Measurements from ENCODE around the gene BARHL2. TPM values are rescaled to one million over a fixed set of nuclear protein-coding genes. Genes with fewer than 3 reads are reported as not detected.

The BARHL2 gene
- total RNA-seq = not detected
- total RNA-seq (2013) = not detected
- total RNA-seq = 0 to 0.08 (median 0) reads per million in 29 experiments

GRCh38 chr1:90716552-90717355, at the start of gene BARHL2:
TSS of gene BARHL2 (minus strand) at chr1:90717302. CDS start at chr1:90717195, 107 bp downstream.
- peaks cover 0 to 32% of the 10 kb centered on the region in 2 experiments for H3K4me1 ChIP-seq (ENCODE audit: control insufficient read depth in 1 of 2, extremely low read depth in 1 of 2, insufficient read depth in 2 of 2, low read length in 2 of 2)
- WGBS (ENCODE audit: insufficient coverage) = 15% methylated on average over 46 of the region's 58 CpGs
- H3K36me3 ChIP-seq (ENCODE audit: control insufficient read depth in 2 of 2, extremely low read depth in 1 of 2, insufficient read depth in 1 of 2, low read length in 1 of 2) = no peaks in the 10 kb centered on the region
- Mint-ChIP-seq H3K4me1 (peaks cover 28 to 48% (median 30%) of the 10 kb centered on the region in 3 donors), H3K9me3 (peaks cover 6 to 15% (median 11%) of the 10 kb centered on the region in 3 donors), H3K4me3 (peak within 1 kb of the TSS; percentile 54 to 79 (median 56)), H3K27me3 (peaks cover 70 to 86% of the 10 kb centered on the region in 2 donors), H3K36me3 (peaks cover 3% of the 10 kb centered on the region), H3K27ac (peak within 1 kb of the TSS in 1 of 2 donors; percentile 67)
- ATAC-seq (replicated peaks in 1 of 4) = no peak
- H3K27ac ChIP-seq (ENCODE audit: low read length) = no peak within 1 kb of the TSS
- CTCF ChIA-PET = no interaction called here
- peaks cover 16 to 77% of the 10 kb centered on the region in 2 experiments for H3K27me3 ChIP-seq (replicated peaks in 1 of 2; ENCODE audit: control insufficient read depth in 2 of 2, extremely low read depth in 1 of 2, insufficient read depth in 2 of 2, low read length in 1 of 2)
- H3K9me3 ChIP-seq = no peaks in the 10 kb centered on the region
- POLR2A ChIA-PET = no interaction called here
- H3K4me3 ChIP-seq (ENCODE audit: control insufficient read depth in 1 of 2, extremely low read depth in 1 of 2, low read length in 1 of 2) = peak within 1 kb of the TSS in 1 of 2 donors; percentile 66
- no peak for DNase-seq

GRCh38 chr1:90763930-90764329, 46.8 kb upstream of the BARHL2 start:
- H3K27me3 Mint-ChIP-seq = peaks cover 41 to 45% of the 10 kb centered on the region in 2 donors
- H3K27me3 ChIP-seq (replicated peaks in 1 of 2; ENCODE audit: control insufficient read depth in 2 of 2, extremely low read depth in 1 of 2, insufficient read depth in 2 of 2, low read length in 1 of 2) = peaks cover 0 to 14% of the 10 kb centered on the region in 2 experiments
- H3K27ac Mint-ChIP-seq = no peak overlapping the region

GRCh38 chr1:90763506-90763905, 46.4 kb upstream of the BARHL2 start:
- Mint-ChIP-seq H3K4me3 (no peak overlapping the region), H3K27ac (no peak overlapping the region), H3K4me1 (no peaks in the 10 kb centered on the region), H3K36me3 (no peaks in the 10 kb centered on the region), H3K27me3 (peaks cover 41 to 46% of the 10 kb centered on the region in 2 donors), H3K9me3 (peaks cover 0 to 3% (median 0%) of the 10 kb centered on the region in 3 donors)
- Histone ChIP-seq H3K4me3 (ENCODE audit: control insufficient read depth in 1 of 2, extremely low read depth in 1 of 2, low read length in 1 of 2) (no peak overlapping the region), H3K9me3 (no peaks in the 10 kb centered on the region), H3K36me3 (ENCODE audit: control insufficient read depth in 2 of 2, extremely low read depth in 1 of 2, insufficient read depth in 1 of 2, low read length in 1 of 2) (no peaks in the 10 kb centered on the region), H3K27ac (ENCODE audit: low read length) (no peak overlapping the region), H3K27me3 (replicated peaks in 1 of 2; ENCODE audit: control insufficient read depth in 2 of 2, extremely low read depth in 1 of 2, insufficient read depth in 2 of 2, low read length in 1 of 2) (peaks cover 0 to 16% of the 10 kb centered on the region in 2 experiments), H3K4me1 (ENCODE audit: control insufficient read depth in 1 of 2, extremely low read depth in 1 of 2, insufficient read depth in 2 of 2, low read length in 2 of 2) (no peaks in the 10 kb centered on the region)
- WGBS (ENCODE audit: insufficient coverage) = no CpG with 5 or more reads among the region's 3 CpGs
- POLR2A ChIA-PET = no interaction called here
- CTCF ChIA-PET = no interaction called here
- no peak for DNase-seq
- no peak for ATAC-seq (replicated peaks in 1 of 4)

More at GRCh38 chr1:90763930-90764329, 46.8 kb upstream of the BARHL2 start:
- no peak for ATAC-seq (replicated peaks in 1 of 4)
- Mint-ChIP-seq H3K4me1 (no peaks in the 10 kb centered on the region), H3K9me3 (peaks cover 0 to 3% (median 0%) of the 10 kb centered on the region in 3 donors), H3K36me3 (no peaks in the 10 kb centered on the region), H3K4me3 (no peak overlapping the region)
- Histone ChIP-seq H3K27ac (ENCODE audit: low read length) (no peak overlapping the region), H3K36me3 (ENCODE audit: control insufficient read depth in 2 of 2, extremely low read depth in 1 of 2, insufficient read depth in 1 of 2, low read length in 1 of 2) (no peaks in the 10 kb centered on the region), H3K9me3 (no peaks in the 10 kb centered on the region), H3K4me1 (ENCODE audit: control insufficient read depth in 1 of 2, extremely low read depth in 1 of 2, insufficient read depth in 2 of 2, low read length in 2 of 2) (no peaks in the 10 kb centered on the region), H3K4me3 (ENCODE audit: control insufficient read depth in 1 of 2, extremely low read depth in 1 of 2, low read length in 1 of 2) (no peak overlapping the region)
- ChIA-PET CTCF (no interaction called here), POLR2A (interaction anchor here in 1 of 2 donors (0.5 kb wide), 1 partner anchor 11 kb away, joined by 3 read pairs; no protein-coding TSS in a partner anchor)
- WGBS (ENCODE audit: insufficient coverage) = 84% methylated on average over 5 of the region's 6 CpGs
- no peak for DNase-seq

GRCh38 chr1:90761781-90762589, 44.9 kb upstream of the BARHL2 start:
- Mint-ChIP-seq H3K4me1 (no peaks in the 10 kb centered on the region), H3K27me3 (peaks cover 37 to 41% of the 10 kb centered on the region in 2 donors), H3K9me3 (peaks cover 0 to 3% (median 0%) of the 10 kb centered on the region in 3 donors), H3K27ac (no peak overlapping the region), H3K4me3 (no peak overlapping the region), H3K36me3 (no peaks in the 10 kb centered on the region)
- DNase-seq (no peak), ATAC-seq (replicated peaks in 1 of 4) (no peak)
- H3K4me3 ChIP-seq (ENCODE audit: control insufficient read depth in 1 of 2, extremely low read depth in 1 of 2, low read length in 1 of 2) = no peak overlapping the region
- POLR2A ChIA-PET = no interaction called here
- no peaks in the 10 kb centered on the region for H3K4me1 ChIP-seq (ENCODE audit: control insufficient read depth in 1 of 2, extremely low read depth in 1 of 2, insufficient read depth in 2 of 2, low read length in 2 of 2)
- H3K36me3 ChIP-seq (ENCODE audit: control insufficient read depth in 2 of 2, extremely low read depth in 1 of 2, insufficient read depth in 1 of 2, low read length in 1 of 2) = no peaks in the 10 kb centered on the region
- peaks cover 0 to 18% of the 10 kb centered on the region in 2 experiments for H3K27me3 ChIP-seq (replicated peaks in 1 of 2; ENCODE audit: control insufficient read depth in 2 of 2, extremely low read depth in 1 of 2, insufficient read depth in 2 of 2, low read length in 1 of 2)
- no peak overlapping the region for H3K27ac ChIP-seq (ENCODE audit: low read length)
- CTCF ChIA-PET = no interaction called here
- no peaks in the 10 kb centered on the region for H3K9me3 ChIP-seq
- 70% methylated on average over 6 of the region's 12 CpGs for WGBS (ENCODE audit: insufficient coverage)

GRCh38 chr1:90761156-90761555, 44.1 kb upstream of the BARHL2 start:
- Histone ChIP-seq H3K9me3 (no peaks in the 10 kb centered on the region), H3K4me1 (ENCODE audit: control insufficient read depth in 1 of 2, extremely low read depth in 1 of 2, insufficient read depth in 2 of 2, low read length in 2 of 2) (no peaks in the 10 kb centered on the region), H3K36me3 (ENCODE audit: control insufficient read depth in 2 of 2, extremely low read depth in 1 of 2, insufficient read depth in 1 of 2, low read length in 1 of 2) (no peaks in the 10 kb centered on the region), H3K27me3 (replicated peaks in 1 of 2; ENCODE audit: control insufficient read depth in 2 of 2, extremely low read depth in 1 of 2, insufficient read depth in 2 of 2, low read length in 1 of 2) (peaks cover 0 to 18% of the 10 kb centered on the region in 2 experiments), H3K27ac (ENCODE audit: low read length) (no peak overlapping the region), H3K4me3 (ENCODE audit: control insufficient read depth in 1 of 2, extremely low read depth in 1 of 2, low read length in 1 of 2) (no peak overlapping the region)
- CTCF ChIA-PET = no interaction called here
- no peak for DNase-seq
- Mint-ChIP-seq H3K9me3 (peaks cover 0 to 3% (median 0%) of the 10 kb centered on the region in 3 donors), H3K4me3 (no peak overlapping the region), H3K36me3 (no peaks in the 10 kb centered on the region), H3K4me1 (no peaks in the 10 kb centered on the region), H3K27ac (no peak overlapping the region), H3K27me3 (peaks cover 40 to 44% of the 10 kb centered on the region in 2 donors)
- no peak for ATAC-seq (replicated peaks in 1 of 4)
- 71% methylated on average over 7 of the region's 7 CpGs for WGBS (ENCODE audit: insufficient coverage)
- POLR2A ChIA-PET = no interaction called here

- Histone ChIP-seq H3K27me3 (replicated peaks in 1 of 2; ENCODE audit: control insufficient read depth in 2 of 2, extremely low read depth in 1 of 2, insufficient read depth in 2 of 2, low read length in 1 of 2) (peaks cover 5 to 6% of the 10 kb centered on the region in 2 experiments), H3K4me1 (ENCODE audit: control insufficient read depth in 1 of 2, extremely low read depth in 1 of 2, insufficient read depth in 2 of 2, low read length in 2 of 2) (no peaks in the 10 kb centered on the region), H3K36me3 (ENCODE audit: control insufficient read depth in 2 of 2, extremely low read depth in 1 of 2, insufficient read depth in 1 of 2, low read length in 1 of 2) (no peaks in the 10 kb centered on the region), H3K4me3 (ENCODE audit: control insufficient read depth in 1 of 2, extremely low read depth in 1 of 2, low read length in 1 of 2) (no peak overlapping the region), H3K9me3 (no peaks in the 10 kb centered on the region), H3K27ac (ENCODE audit: low read length) (no peak overlapping the region)
- Mint-ChIP-seq H3K27me3 (peaks cover 27 to 45% of the 10 kb centered on the region in 2 donors), H3K36me3 (no peaks in the 10 kb centered on the region), H3K4me1 (no peaks in the 10 kb centered on the region), H3K27ac (no peak overlapping the region), H3K4me3 (no peak overlapping the region), H3K9me3 (no peaks in the 10 kb centered on the region)
- CTCF ChIA-PET = no interaction called here
- DNase-seq (no peak), ATAC-seq (replicated peaks in 1 of 4) (no peak)
- POLR2A ChIA-PET = no interaction called here
- WGBS (ENCODE audit: insufficient coverage) = no CpG with 5 or more reads among the region's 1 CpG
Observed at GRCh38 chr1:90753556-90753955, 36.5 kb upstream of the BARHL2 start.
